Measurements from ENCODE around the gene OR2D2.

OR2D2 gene

GRCh38 chr11:6844356-6844755, 47.9 kb downstream of the OR2D2 start:
- Histone ChIP-seq H3K9me3 (ENCODE audit: control insufficient read depth, insufficient read depth, low read length) (no peaks in the 10 kb centered on the region), H3K27ac (ENCODE audit: low read depth, low read length) (no peak overlapping the region), H3K9me2 (replicated peaks; ENCODE audit: control insufficient read depth, low read length) (no peaks in the 10 kb centered on the region), H3K4me1 (ENCODE audit: control insufficient read depth, low read length) (no peaks in the 10 kb centered on the region), H3K4me2 (ENCODE audit: low read length) (no peak overlapping the region), H4K20me1 (ENCODE audit: control insufficient read depth, insufficient read depth, low read depth, low read length) (no peaks in the 10 kb centered on the region), H3K36me3 (ENCODE audit: control insufficient read depth, low read length) (no peaks in the 10 kb centered on the region), H3F3A (ENCODE audit: control insufficient read depth, insufficient read depth) (no peaks in the 10 kb centered on the region), H3K79me2 (ENCODE audit: control insufficient read depth, low read length) (no peaks in the 10 kb centered on the region), H3K4me3 (ENCODE audit: low read length) (no peak overlapping the region), H3K27me3 (ENCODE audit: control insufficient read depth, low read length) (no peaks in the 10 kb centered on the region)
- no peak for TF ChIP-seq EZH2phosphoT487 (IDR thresholded peaks at IDR 0.05; ENCODE audit: borderline replicate concordance, low read length)
- no peak for TF ChIP-seq CTCF (IDR thresholded peaks at IDR 0.05; ENCODE audit: low read depth, low read length, poor library complexity, severe bottlenecking)

- no peak for TF ChIP-seq EZH2phosphoT487 (IDR thresholded peaks at IDR 0.05; ENCODE audit: borderline replicate concordance, low read length)
- TF ChIP-seq CTCF (IDR thresholded peaks at IDR 0.05; ENCODE audit: low read depth, low read length, poor library complexity, severe bottlenecking), result no peak
- H3K9me2 ChIP-seq (replicated peaks; ENCODE audit: control insufficient read depth, low read length), result no peaks in the 10 kb centered on the region
- H3K27me3 ChIP-seq (ENCODE audit: control insufficient read depth, low read length), result no peaks in the 10 kb centered on the region
- no peak overlapping the region for H3K4me2 ChIP-seq (ENCODE audit: low read length)
- H3K79me2 ChIP-seq (ENCODE audit: control insufficient read depth, low read length), result no peaks in the 10 kb centered on the region
- no peak overlapping the region for H3K27ac ChIP-seq (ENCODE audit: low read depth, low read length)
- no peak overlapping the region for H3K4me3 ChIP-seq (ENCODE audit: low read length)
- H3K4me1 ChIP-seq (ENCODE audit: control insufficient read depth, low read length), result no peaks in the 10 kb centered on the region
- H4K20me1 ChIP-seq (ENCODE audit: control insufficient read depth, insufficient read depth, low read depth, low read length), result no peaks in the 10 kb centered on the region
- no peaks in the 10 kb centered on the region for H3K36me3 ChIP-seq (ENCODE audit: control insufficient read depth, low read length)
- no peaks in the 10 kb centered on the region for H3K9me3 ChIP-seq (ENCODE audit: control insufficient read depth, insufficient read depth, low read length)
- no peaks in the 10 kb centered on the region for H3F3A ChIP-seq (ENCODE audit: control insufficient read depth, insufficient read depth)
Observed at GRCh38 chr11:6843670-6844069, 48.6 kb downstream of the OR2D2 start.

GRCh38 chr11:6841694-6842093, 50.6 kb downstream of the OR2D2 start:
- Histone ChIP-seq H3K36me3 (ENCODE audit: control insufficient read depth, low read length) (no peaks in the 10 kb centered on the region), H3F3A (ENCODE audit: control insufficient read depth, insufficient read depth) (no peaks in the 10 kb centered on the region), H3K4me2 (ENCODE audit: low read length) (no peak overlapping the region), H4K20me1 (ENCODE audit: control insufficient read depth, insufficient read depth, low read depth, low read length) (no peaks in the 10 kb centered on the region), H3K9me3 (ENCODE audit: control insufficient read depth, insufficient read depth, low read length) (no peaks in the 10 kb centered on the region), H3K27ac (ENCODE audit: low read depth, low read length) (no peak overlapping the region), H3K9me2 (replicated peaks; ENCODE audit: control insufficient read depth, low read length) (no peaks in the 10 kb centered on the region), H3K79me2 (ENCODE audit: control insufficient read depth, low read length) (no peaks in the 10 kb centered on the region), H3K4me1 (ENCODE audit: control insufficient read depth, low read length) (no peaks in the 10 kb centered on the region), H3K4me3 (ENCODE audit: low read length) (no peak overlapping the region), H3K27me3 (ENCODE audit: control insufficient read depth, low read length) (no peaks in the 10 kb centered on the region)
- TF ChIP-seq CTCF (IDR thresholded peaks at IDR 0.05; ENCODE audit: low read depth, low read length, poor library complexity, severe bottlenecking), result no peak
- TF ChIP-seq EZH2phosphoT487 (IDR thresholded peaks at IDR 0.05; ENCODE audit: borderline replicate concordance, low read length), result no peak
